ENCODE measurements around the gene MRPL55.

Gene MRPL55

GRCh38 chr1:228059634-228060457 is 49.3 kb downstream of the MRPL55 start:
- peak; percentile 27 to 52 for DNase-seq (ENCODE audit: low read depth in 1 of 2, low spot score in 1 of 2)

- DNase-seq (ENCODE audit: low read depth in 1 of 2, low spot score in 1 of 2) = peak in 1 of 2 donors; percentile 40
Observed at GRCh38 chr1:228058949-228059633, 50.0 kb downstream of the MRPL55 start.

- no peak for DNase-seq (ENCODE audit: low read depth in 1 of 2, low spot score in 1 of 2)
Observed at GRCh38 chr1:228058172-228058948, 50.7 kb downstream of the MRPL55 start.
